Colon (tissue), 2 donors: ENCODE data around the gene PLK2.

Experiments used
- FAIRE-seq: peaks from 2 replicates; lab custom pipeline; 2012; peaks lifted over from hg19 to GRCh38; lab: Jason Lieb, UNC
- donor health status: control.
- donor health status: control.

Gene PLK2

DNA sequence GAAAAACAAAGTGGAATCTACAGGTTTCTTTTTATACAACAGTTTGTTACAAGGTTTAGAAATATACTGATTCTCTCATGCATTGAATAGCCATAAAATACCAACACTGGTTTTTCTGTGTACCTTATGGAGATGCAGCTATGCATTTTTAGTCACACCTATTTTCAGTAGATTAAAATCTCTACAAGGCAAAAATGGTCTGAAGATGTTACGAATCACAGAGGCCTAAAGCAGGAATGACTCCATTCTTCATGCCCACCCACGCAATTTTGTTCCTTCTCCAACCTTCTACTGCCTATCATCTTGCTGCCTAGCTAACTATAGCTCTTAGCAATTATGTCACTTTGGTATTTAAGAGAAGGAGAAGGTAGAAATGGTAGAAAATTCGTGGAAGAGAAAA, 9.9 kb downstream of the PLK2 start:
- FAIRE-seq: no peak

DNA sequence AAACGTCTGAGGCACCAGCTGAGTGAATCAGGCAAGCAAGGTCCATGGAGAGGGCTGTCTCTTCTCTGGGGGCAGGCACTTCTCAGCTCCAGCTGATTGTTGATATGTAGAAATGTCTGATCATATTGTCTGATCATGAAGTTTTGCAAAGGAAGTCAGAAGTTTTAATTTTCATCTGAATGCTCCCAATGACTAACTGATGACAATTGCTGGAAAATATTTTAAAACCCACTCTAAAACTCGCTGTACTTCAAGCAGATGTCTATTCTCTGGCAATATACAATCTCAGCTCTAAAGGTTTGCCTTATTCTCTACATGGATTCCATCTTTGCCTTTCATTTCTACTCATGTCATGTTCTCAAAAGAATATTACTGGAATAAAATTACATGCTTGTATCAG, 12.7 kb downstream of the PLK2 start:
- no peak for FAIRE-seq

DNA sequence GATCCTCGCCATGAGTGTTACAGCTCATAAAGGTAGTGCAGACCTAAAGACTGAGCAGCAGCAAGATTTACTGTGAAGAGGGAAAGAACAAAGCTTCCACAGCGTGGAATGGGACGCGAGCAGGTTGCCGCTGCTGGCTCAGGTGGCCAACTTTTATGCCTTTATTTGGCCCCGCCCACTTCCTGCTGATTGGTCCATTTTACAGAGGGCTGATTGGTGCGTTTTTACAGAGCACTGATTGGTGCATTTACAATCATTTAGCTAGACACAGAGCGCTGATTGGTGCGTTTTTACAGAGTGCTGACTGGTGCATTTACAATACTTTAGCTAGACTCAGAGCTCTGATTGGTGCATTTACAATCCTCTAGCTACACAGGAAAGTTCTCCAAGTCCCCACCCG, 13.9 kb downstream of the PLK2 start:
- FAIRE-seq: no peak

GRCh38 chr5:58444805-58445204, 15.1 kb downstream of the PLK2 start:
- FAIRE-seq: no peak

DNA sequence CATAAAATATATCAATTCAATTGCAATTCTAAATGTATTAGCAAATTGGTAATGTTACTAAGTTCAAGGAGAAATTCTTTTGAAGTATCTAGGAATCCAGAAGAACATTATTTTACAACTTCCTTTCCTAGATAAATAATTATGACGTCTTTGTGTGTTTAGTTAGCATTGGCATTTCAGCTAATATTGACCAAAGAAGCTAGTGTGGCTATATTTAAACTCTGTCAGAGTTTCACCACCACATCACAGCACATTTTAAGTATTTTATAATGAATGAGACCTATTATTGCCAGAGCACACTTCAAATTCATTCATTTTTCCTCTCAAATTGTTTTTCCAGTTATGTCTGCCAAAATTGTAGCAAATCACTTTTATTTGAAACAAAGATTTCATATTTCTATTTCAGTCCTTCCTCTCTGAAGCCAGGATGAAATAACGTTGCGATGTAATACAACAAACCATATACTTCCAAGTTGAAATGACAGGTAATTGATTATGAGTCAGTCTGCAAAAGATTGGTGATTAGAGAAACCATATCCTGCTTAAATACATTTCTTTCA, 18.9 kb downstream of the PLK2 start:
- no peak for FAIRE-seq

DNA sequence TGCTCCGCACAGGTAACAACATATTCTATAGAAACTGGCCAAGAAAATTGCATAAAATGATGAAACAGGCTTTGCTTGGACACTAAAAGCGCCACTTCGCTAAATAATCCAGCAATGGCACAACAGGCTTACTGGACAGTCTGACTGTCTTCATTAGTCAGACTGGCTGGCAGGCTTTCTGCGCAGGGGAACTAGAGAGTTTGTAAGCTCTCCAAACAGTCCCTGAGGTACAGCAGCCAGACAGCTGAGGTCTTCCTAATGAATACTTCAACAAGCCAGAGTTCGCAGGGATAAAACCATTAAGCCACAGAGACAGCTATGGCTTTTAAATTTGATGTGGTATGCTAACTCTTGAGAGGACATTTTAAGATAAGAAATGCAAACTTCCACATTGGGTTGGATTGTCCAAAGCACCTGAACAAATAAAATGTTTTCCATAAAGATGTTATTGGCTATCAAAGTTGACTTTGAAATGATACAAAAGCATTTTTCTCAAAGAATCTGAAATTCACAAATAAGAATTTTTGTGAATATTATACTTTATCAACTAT, 20.7 kb downstream of the PLK2 start:
- no peak for FAIRE-seq

DNA sequence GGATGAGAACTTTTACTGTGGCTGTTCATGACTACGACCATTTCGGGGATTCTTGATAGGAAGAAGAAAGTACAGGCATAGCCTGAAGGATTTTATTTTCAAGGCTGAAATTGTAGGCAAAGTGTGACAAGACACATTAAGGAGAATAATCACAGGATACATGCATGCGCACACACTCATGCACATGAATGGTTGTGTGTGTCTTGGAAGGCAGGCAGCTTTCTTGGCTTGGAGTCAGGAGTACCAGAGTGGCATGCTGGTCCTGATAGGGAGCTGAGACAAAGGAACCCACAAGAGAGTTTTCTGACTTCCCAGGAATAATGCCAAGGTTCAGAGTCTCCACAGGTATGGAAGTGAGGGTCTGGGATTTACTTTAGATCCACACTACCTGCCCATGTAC, 22.2 kb downstream of the PLK2 start:
- FAIRE-seq: no peak

GRCh38 chr5:58431832-58432231, 28.1 kb downstream of the PLK2 start:
- FAIRE-seq: no peak

- no peak for FAIRE-seq
These were observed 47.0 kb downstream of the PLK2 start for GRCh38 chr5:58412932-58413331.

DNA sequence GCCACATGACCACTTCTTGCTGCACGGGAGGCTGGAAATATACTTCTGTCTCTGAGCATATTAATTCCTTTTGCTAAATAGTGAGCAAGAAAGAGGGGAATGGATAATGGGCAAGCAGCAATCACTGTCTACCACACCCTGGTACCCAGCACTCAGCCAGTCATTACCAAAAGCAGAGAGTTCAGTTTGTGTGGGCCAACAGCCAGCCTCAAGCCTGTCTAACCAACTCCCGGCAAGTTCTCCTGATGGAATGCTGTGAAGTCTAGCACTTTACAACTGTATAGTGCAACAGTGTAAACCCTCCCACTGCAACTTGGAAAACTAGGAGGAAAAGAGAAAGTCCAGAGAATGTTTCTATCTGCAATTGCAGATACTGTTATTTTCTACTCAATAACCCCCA, 47.8 kb downstream of the PLK2 start:
- no peak for FAIRE-seq

DNA sequence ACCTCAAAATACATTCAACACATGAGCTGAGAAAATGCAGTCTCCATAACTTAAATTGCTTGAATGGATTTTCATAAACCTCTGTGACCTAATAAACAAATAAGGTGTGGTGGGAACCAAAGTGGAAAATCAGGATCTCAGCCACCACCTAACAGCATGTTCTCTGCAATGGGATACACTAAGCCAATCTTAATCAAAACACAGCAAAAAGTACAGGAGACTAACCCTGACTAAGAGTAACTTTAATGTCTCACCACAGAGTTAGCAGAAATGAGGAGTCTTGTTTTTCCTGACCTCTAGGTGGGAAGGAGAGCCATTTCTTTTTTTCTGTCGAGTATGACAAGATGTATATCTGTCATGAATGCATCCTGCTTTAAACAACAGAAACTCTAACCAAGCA, 48.5 kb downstream of the PLK2 start:
- no peak for FAIRE-seq

DNA sequence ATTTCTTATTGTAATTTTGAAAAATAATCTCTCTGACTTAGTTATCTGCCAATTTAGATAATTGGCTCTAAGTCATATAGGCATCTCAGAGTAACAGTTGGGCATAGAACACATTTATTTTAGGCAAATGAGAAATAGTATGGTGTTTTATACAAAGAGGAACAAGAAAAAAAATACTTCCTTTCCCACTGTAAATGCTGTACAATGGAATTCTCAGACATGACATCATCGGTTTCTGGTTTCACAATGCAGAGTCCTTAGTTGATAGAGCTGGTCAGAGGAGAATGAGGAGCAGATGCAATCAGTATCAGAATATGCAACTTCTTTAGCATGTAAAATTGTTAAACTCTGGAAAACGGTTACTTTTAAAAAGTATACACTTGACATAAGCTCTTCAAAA, 49.4 kb downstream of the PLK2 start:
- no peak for FAIRE-seq

- no peak for FAIRE-seq
These were observed 52.7 kb downstream of the PLK2 start for GRCh38 chr5:58407042-58407719.

DNA sequence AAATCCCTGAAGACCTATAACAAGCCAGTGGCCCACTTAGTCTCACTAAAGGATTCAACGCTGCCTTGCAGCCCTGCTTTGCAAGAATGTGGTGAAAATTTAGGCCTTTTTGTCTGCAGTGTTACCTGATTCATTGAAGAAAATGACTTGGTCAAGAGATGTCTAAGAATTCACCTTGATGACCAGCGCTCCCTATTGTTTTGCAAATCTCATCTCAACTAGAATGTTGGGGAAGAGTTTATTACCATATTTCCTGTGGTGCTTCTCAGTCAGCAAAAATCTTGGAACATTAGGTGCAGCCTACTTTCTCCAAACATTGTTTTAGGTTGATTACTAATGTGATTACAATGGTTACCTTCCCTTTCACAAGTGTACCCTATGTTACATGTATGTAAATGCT, 53.5 kb downstream of the PLK2 start:
- no peak for FAIRE-seq

GRCh38 chr5:58405175-58405574, 54.7 kb downstream of the PLK2 start:
- FAIRE-seq: no peak

DNA sequence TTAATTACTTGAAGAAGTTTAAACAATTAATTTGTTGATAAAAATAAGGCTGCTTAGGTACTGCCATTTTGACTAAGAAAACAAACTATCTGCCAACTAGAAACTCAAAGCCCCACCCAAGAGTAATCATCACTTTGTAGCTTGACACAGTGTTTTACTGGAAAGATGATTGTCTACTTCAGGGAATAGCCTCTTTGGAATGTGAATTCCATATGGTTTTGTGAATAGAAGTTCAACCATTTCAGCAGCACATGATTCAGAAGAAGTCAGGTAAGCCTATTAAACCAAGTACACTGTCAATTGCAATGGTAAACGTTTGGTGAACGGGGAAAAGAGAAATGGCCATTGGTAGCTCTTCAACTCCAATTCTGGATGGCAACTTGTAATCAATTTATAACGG, 55.2 kb downstream of the PLK2 start:
- FAIRE-seq: no peak
